DND-41 (cell line): ENCODE measurements around the gene REN.

Source experiments
- CTCF ChIP-seq: IDR thresholded peaks from 2 replicates; pipeline ENCODE4 v1.5.1; 2012; ENCODE audit warnings: borderline replicate concordance, low read length, moderate library complexity, mild to moderate bottlenecking; ENCODE audit not compliant: poor library complexity, severe bottlenecking; ENCODE audit errors: extremely low read depth
- EZH2 ChIP-seq: IDR thresholded peaks from 3 replicates; pipeline ENCODE4 v1.6.1; 2012; ENCODE audit warnings: borderline replicate concordance, low read depth, mild to moderate bottlenecking, moderate library complexity, low read length, inconsistent platforms; ENCODE audit not compliant: severe bottlenecking

DNA sequence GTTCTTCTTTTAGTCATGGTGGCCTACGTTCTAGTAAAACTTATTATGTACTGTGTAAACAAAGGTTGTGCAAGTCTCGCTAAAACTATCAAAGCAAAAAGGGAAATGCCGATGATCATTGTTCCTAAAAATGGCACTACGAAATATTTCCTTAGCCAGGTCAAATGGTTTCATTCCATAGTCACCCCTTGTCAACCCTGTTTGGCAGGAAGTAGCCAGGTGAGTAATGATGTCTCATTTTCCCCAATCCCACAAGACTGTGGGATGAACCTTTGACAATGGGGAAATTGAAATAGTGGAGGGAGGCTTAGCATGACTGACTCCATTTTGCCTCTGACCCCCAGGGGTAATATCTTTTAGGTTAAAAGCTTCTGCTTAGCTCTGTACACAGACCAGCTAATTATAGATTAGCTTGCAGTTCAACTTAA is 5.6 kb upstream of the REN start:
- TF ChIP-seq CTCF (no peak), EZH2 (no peak)
